ENCODE results near the gene SH2D3A. TPM values are rescaled to one million over a fixed set of nuclear protein-coding genes. Genes with fewer than 3 reads are reported as not detected.

The SH2D3A gene
- total RNA-seq, 1 experiment from 2014 or later = 75.7 TPM

- H3K27ac ChIP-seq (ENCODE audit: low read depth, low read length) = peak overlapping the region; percentile 88
Measured at GRCh38 chr19:6752256-6753177, 14.7 kb downstream of the SH2D3A start.

GRCh38 chr19:6751189-6751588, 16.0 kb downstream of the SH2D3A start:
- H3K4me3 ChIP-seq (replicated peaks in 1 of 2; ENCODE audit: low read depth in 1 of 2, low read length in 2 of 2) = no peak overlapping the region
- TF ChIP-seq SRF (IDR thresholded peaks at IDR 0.05; ENCODE audit: low read depth) (no peak), POLR2AphosphoS5 (IDR thresholded peaks at IDR 0.05; ENCODE audit: low read depth, low read length) (peak; percentile 31)
- no peaks in the 10 kb centered on the region for H3K9me3 ChIP-seq (ENCODE audit: control insufficient read depth in 1 of 2, insufficient read depth in 1 of 2, low read depth in 1 of 2, low read length in 2 of 2)
- H3K27ac ChIP-seq (ENCODE audit: low read depth, low read length) = no peak overlapping the region; the same call in 1 of the 2 replicates
- no peak overlapping the region for H3K4me2 ChIP-seq (ENCODE audit: low read length)
- no TSS peak for BruUV-seq (replicated peaks)
- H2AFZ ChIP-seq (ENCODE audit: low read depth, low read length, poor library complexity, severe bottlenecking) = no peak overlapping the region
- RAD21 ChIA-PET (ENCODE audit: low non-redundant PET in 1 of 2, low total read pairs in 2 of 2, uncharacterized antibody in 2 of 2, unreplicated experiment in 2 of 2) = no interaction called here
- peaks cover 30 to 59% of the 10 kb centered on the region in 2 experiments for H3K36me3 ChIP-seq (ENCODE audit: control insufficient read depth in 1 of 2, insufficient read depth in 2 of 2, low read length in 2 of 2)
- H3K4me1 ChIP-seq (ENCODE audit: control insufficient read depth in 1 of 2, insufficient read depth in 2 of 2, low read length in 2 of 2) = peaks cover 14 to 31% of the 10 kb centered on the region in 2 experiments; a peak in 3 of 4 replicates
- no peaks in the 10 kb centered on the region; the same call in 1 of the 2 replicates for H4K20me1 ChIP-seq (ENCODE audit: insufficient read depth)
- H3K9ac ChIP-seq (ENCODE audit: low read length) = no peak overlapping the region
- H3K27me3 ChIP-seq (ENCODE audit: insufficient read depth, low read length) = no peaks in the 10 kb centered on the region
- H3K79me2 ChIP-seq (ENCODE audit: insufficient read depth, low read length) = peaks cover 20% of the 10 kb centered on the region
- intact Hi-C loops (cut with micrococcal nuclease) = loop anchor here (5.0 kb wide), 1 partner anchor 234 kb away; no protein-coding TSS in a partner anchor
- ATAC-seq = no peak
- CTCF ChIA-PET = interaction anchor here (1.4 kb wide), 1 partner anchor 13 kb away, joined by 3 read pairs; no protein-coding TSS in a partner anchor
- no peak for DNase-seq (ENCODE audit: low read depth, low spot score)
- H3K9me2 ChIP-seq (ENCODE audit: insufficient read depth) = no peaks in the 10 kb centered on the region
- POLR2A ChIA-PET = no interaction called here

More at GRCh38 chr19:6752256-6753177, 14.7 kb downstream of the SH2D3A start:
- BruUV-seq (replicated peaks) = no TSS peak
- TF ChIP-seq EGR1 (IDR thresholded peaks at IDR 0.05; ENCODE audit: low read depth) = no peak
- TF ChIP-seq ZFX (IDR thresholded peaks at IDR 0.05) = no peak; the same call in 1 of the 2 replicates
- TF ChIP-seq ELF1 (IDR thresholded peaks at IDR 0.05; ENCODE audit: borderline replicate concordance, low read depth) = no peak; the same call in 1 of the 2 replicates
- 0 out of 2 replicates have a peak, but pooled peaks have one; percentile 18 for TF ChIP-seq JUND (IDR thresholded peaks at IDR 0.05)
- TF ChIP-seq ZNF274 (IDR thresholded peaks at IDR 0.05; ENCODE audit: low read depth, low read length) = no peak
- no peaks in the 10 kb centered on the region for H3K27me3 ChIP-seq (ENCODE audit: insufficient read depth, low read length)
- H4K20me1 ChIP-seq (ENCODE audit: insufficient read depth) = no peaks in the 10 kb centered on the region; the same call in 1 of the 2 replicates
- ATAC-seq = peak; percentile 6
- H3K9me2 ChIP-seq (ENCODE audit: insufficient read depth) = no peaks in the 10 kb centered on the region
- H3K9ac ChIP-seq (ENCODE audit: low read length) = peak overlapping the region; percentile 59
- no peaks in the 10 kb centered on the region for H3K9me3 ChIP-seq (ENCODE audit: control insufficient read depth in 1 of 2, insufficient read depth in 1 of 2, low read depth in 1 of 2, low read length in 2 of 2)
- peaks cover 11% of the 10 kb centered on the region for H3K79me2 ChIP-seq (ENCODE audit: insufficient read depth, low read length)
- DNase-seq (ENCODE audit: low read depth, low spot score) = no peak
- CTCF ChIA-PET = interaction anchor here (1.0 to 1.4 kb wide), 4 partner anchors 8 to 110 kb away, joined by 3 read pairs; no protein-coding TSS in a partner anchor
- POLR2A ChIA-PET = interaction anchor here (0.6 to 2.0 kb wide), 3 partner anchors 11 to 15 kb away, joined by 3 to 10 read pairs (median 6); partner anchors contain the start of genes GPR108 and SH2D3A
- intact Hi-C loops (cut with micrococcal nuclease) = loop anchor here (1.0 to 5.0 kb wide), 2 partner anchors 111 to 235 kb away; no protein-coding TSS in a partner anchor
- H3K4me2 ChIP-seq (ENCODE audit: low read length) = peak overlapping the region; percentile 77
- peaks cover 13 to 31% of the 10 kb centered on the region in 2 experiments; a peak in 3 of 4 replicates for H3K4me1 ChIP-seq (ENCODE audit: control insufficient read depth in 1 of 2, insufficient read depth in 2 of 2, low read length in 2 of 2)
- RAD21 ChIA-PET (ENCODE audit: low non-redundant PET in 1 of 2, low total read pairs in 2 of 2, uncharacterized antibody in 2 of 2, unreplicated experiment in 2 of 2) = interaction anchor here in 1 of 2 experiments (0.8 kb wide), 1 partner anchor 15 kb away, joined by 4 read pairs; the partner anchor contains the start of gene GPR108
- peaks cover 23 to 48% of the 10 kb centered on the region in 2 experiments; a peak in 3 of 4 replicates for H3K36me3 ChIP-seq (ENCODE audit: control insufficient read depth in 1 of 2, insufficient read depth in 2 of 2, low read length in 2 of 2)
- peak overlapping the region; percentile 19 to 45; a peak in 3 of 4 replicates for H3K4me3 ChIP-seq (replicated peaks in 1 of 2; ENCODE audit: low read depth in 1 of 2, low read length in 2 of 2)
- H2AFZ ChIP-seq (ENCODE audit: low read depth, low read length, poor library complexity, severe bottlenecking) = no peak overlapping the region

Measured in HCT116 (cell line).